ENCODE results near the gene ATP11A.
A peak's percentile ranks its signal among the peaks of the same experiment; 100 is the strongest.

ATP11A gene

DNA sequence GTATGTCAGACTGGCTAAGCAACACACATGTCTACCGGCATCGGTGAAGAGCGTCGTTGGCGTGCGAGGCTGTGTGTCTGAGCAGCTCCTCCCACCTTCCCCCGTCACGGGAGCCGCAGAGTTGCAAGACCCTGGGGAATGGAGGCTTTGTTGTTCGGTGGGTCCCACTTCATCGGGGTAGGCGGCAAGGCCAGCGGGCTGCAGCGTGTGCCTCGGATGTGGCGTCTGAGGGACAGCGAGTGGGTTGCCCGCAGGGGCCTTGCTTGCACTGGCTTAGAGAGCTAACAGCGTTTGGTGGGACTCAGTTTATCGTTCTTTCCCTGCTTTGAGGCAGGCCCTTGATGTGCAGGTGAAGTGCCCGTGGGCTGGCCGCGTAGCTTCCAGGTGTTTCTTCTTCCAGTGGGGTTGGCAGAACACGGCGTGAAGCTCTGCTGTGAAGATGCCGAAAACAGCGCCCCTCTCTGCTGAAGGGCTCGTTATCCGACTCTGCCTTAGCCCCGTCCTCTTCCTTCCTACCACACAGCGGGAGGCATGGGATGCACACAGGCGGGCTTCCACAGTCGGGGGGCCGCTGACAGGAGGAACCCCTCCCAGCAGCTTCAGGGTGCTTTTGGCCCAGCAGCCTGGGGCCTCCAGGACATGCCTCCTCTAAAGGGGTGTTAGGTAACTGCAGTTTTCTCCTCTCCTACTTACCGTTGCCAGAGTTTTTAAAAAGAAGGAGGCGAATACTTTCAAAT lies 85.2 kb downstream of the ATP11A start:
- H3K23ac ChIP-seq (ENCODE audit: low read length), result no peak overlapping the region
- no peak overlapping the region for H2BK12ac ChIP-seq (ENCODE audit: low read length)
- H3K79me1 ChIP-seq (ENCODE audit: low read length), result no peaks in the 10 kb centered on the region
- no peak overlapping the region for H3K4me2 ChIP-seq (ENCODE audit: low read length)
- H4K91ac ChIP-seq (ENCODE audit: low read depth, low read length), result no peak overlapping the region
- H2BK5ac ChIP-seq (ENCODE audit: low read depth, low read length, poor library complexity), result no peak overlapping the region
- no peaks in the 10 kb centered on the region for H3K9me3 ChIP-seq (ENCODE audit: insufficient read depth, low read depth, low read length)
- no peak overlapping the region for H4K12ac ChIP-seq (ENCODE audit: low read depth, low read length)
- no peak overlapping the region for H2AFZ ChIP-seq (ENCODE audit: insufficient read depth, low read length, poor library complexity)
- H3K27ac ChIP-seq (ENCODE audit: low read depth, low read length), result no peak overlapping the region
- H3K14ac ChIP-seq (ENCODE audit: low read length), result no peak overlapping the region
- no peaks in the 10 kb centered on the region for H3K27me3 ChIP-seq (ENCODE audit: insufficient read depth, low read length)
- peaks cover 11 to 15% of the 10 kb centered on the region in 2 experiments for H3K4me1 ChIP-seq (ENCODE audit: control insufficient read depth in 1 of 2, insufficient read depth in 2 of 2, low read length in 2 of 2)
- H3K79me2 ChIP-seq (ENCODE audit: control insufficient read depth, insufficient read depth, low read length, poor library complexity), result peaks cover 1% of the 10 kb centered on the region
- no peak for DNase-seq
- H2BK120ac ChIP-seq (ENCODE audit: insufficient read depth, low read length, poor library complexity), result no peak overlapping the region
- no peak overlapping the region for H3K9ac ChIP-seq (ENCODE audit: low read length)
- H3K36me3 ChIP-seq (ENCODE audit: control insufficient read depth in 1 of 2, insufficient read depth in 2 of 2, low read length in 2 of 2), result peaks cover 1 to 2% of the 10 kb centered on the region in 2 experiments
- H3K18ac ChIP-seq (ENCODE audit: low read length), result no peak overlapping the region
- no peak overlapping the region for H3K4me3 ChIP-seq (ENCODE audit: low read depth, low read length)
- H4K8ac ChIP-seq (ENCODE audit: low read depth, low read length), result no peak overlapping the region
- H2AK5ac ChIP-seq (ENCODE audit: low read length), result no peak overlapping the region
- no CpG with 5 or more reads among the region's 36 CpGs for WGBS (ENCODE audit: extremely low coverage, insufficient coverage, insufficient read length)
- peak overlapping the region; percentile 10 for H3K4ac ChIP-seq (ENCODE audit: low read depth, low read length)

DNA sequence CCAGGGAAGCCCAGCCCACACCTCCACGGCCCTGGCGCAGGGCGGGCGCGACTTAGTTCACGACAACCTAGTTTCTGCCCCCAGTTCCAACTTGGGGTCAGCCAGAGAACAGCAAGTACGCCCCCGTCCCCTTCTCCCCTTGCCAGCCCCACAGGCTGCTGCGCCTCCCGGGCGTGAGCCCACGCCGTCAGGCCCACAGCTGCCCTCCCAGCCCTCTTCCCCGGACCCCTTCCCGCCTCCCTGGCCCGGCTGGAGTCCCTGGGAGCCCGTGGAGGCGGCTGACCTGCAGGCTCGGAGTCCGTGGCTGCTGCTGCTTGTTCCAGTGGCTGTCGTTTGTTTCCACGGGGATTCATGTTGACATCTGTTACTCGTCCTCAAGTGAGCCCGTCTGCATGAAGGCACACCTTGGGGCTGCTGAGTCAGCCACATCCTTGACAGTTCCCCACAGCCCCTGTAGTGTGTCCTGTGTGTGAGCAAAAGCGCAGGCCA lies 86.0 kb downstream of the ATP11A start:
- no peak overlapping the region for H4K91ac ChIP-seq (ENCODE audit: low read depth, low read length)
- H4K12ac ChIP-seq (ENCODE audit: low read depth, low read length), result no peak overlapping the region
- no peak overlapping the region for H2AFZ ChIP-seq (ENCODE audit: insufficient read depth, low read length, poor library complexity)
- no peak overlapping the region for H4K8ac ChIP-seq (ENCODE audit: low read depth, low read length)
- no peak overlapping the region for H3K14ac ChIP-seq (ENCODE audit: low read length)
- no peaks in the 10 kb centered on the region for H3K9me3 ChIP-seq (ENCODE audit: insufficient read depth, low read depth, low read length)
- H3K27ac ChIP-seq (ENCODE audit: low read depth, low read length), result no peak overlapping the region
- peaks cover 0 to 1% of the 10 kb centered on the region in 2 experiments for H3K36me3 ChIP-seq (ENCODE audit: control insufficient read depth in 1 of 2, insufficient read depth in 2 of 2, low read length in 2 of 2)
- peak overlapping the region; percentile 3 for H3K18ac ChIP-seq (ENCODE audit: low read length)
- H2BK12ac ChIP-seq (ENCODE audit: low read length), result no peak overlapping the region
- no peak overlapping the region for H3K4me2 ChIP-seq (ENCODE audit: low read length)
- H2BK120ac ChIP-seq (ENCODE audit: insufficient read depth, low read length, poor library complexity), result no peak overlapping the region
- no peak overlapping the region for H2BK5ac ChIP-seq (ENCODE audit: low read depth, low read length, poor library complexity)
- no peaks in the 10 kb centered on the region for H3K79me2 ChIP-seq (ENCODE audit: control insufficient read depth, insufficient read depth, low read length, poor library complexity)
- no peak overlapping the region for H3K23ac ChIP-seq (ENCODE audit: low read length)
- no peak overlapping the region for H2AK5ac ChIP-seq (ENCODE audit: low read length)
- no peak for DNase-seq
- H3K4ac ChIP-seq (ENCODE audit: low read depth, low read length), result peak overlapping the region; percentile 24
- no peaks in the 10 kb centered on the region for H3K79me1 ChIP-seq (ENCODE audit: low read length)
- peaks cover 17 to 23% of the 10 kb centered on the region in 2 experiments for H3K4me1 ChIP-seq (ENCODE audit: control insufficient read depth in 1 of 2, insufficient read depth in 2 of 2, low read length in 2 of 2)
- no CpG with 5 or more reads among the region's 25 CpGs for WGBS (ENCODE audit: extremely low coverage, insufficient coverage, insufficient read length)
- H3K4me3 ChIP-seq (ENCODE audit: low read depth, low read length), result no peak overlapping the region
- H3K27me3 ChIP-seq (ENCODE audit: insufficient read depth, low read length), result no peaks in the 10 kb centered on the region
- H3K9ac ChIP-seq (ENCODE audit: low read length), result no peak overlapping the region

DNA sequence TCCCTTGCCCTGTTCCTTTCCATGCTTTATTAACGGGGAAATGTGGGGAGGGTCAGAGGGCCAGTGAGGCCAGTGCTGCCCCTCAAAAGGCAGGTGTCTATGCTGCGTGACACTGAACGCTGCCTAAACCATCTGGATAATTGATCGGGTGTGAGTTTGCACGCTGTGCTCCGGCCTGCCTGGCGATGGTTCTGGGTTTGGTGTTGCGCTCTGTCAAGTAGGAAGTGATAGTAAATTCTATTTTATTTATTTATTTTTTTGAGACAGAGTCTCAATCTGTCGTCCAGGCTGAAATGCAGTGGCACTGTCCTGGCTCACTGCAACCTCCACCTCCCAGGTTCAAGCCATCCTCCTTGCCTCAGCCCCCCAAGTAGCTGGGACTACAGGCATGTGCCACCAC lies 86.5 kb downstream of the ATP11A start:
- H4K12ac ChIP-seq (ENCODE audit: low read depth, low read length), result no peak overlapping the region
- H3K4ac ChIP-seq (ENCODE audit: low read depth, low read length), result no peak overlapping the region
- no peak overlapping the region for H2AFZ ChIP-seq (ENCODE audit: insufficient read depth, low read length, poor library complexity)
- peaks cover 22 to 26% of the 10 kb centered on the region in 2 experiments for H3K4me1 ChIP-seq (ENCODE audit: control insufficient read depth in 1 of 2, insufficient read depth in 2 of 2, low read length in 2 of 2)
- no peak for DNase-seq
- no peak overlapping the region for H3K14ac ChIP-seq (ENCODE audit: low read length)
- H3K9ac ChIP-seq (ENCODE audit: low read length), result no peak overlapping the region
- H3K23ac ChIP-seq (ENCODE audit: low read length), result no peak overlapping the region
- H3K4me2 ChIP-seq (ENCODE audit: low read length), result no peak overlapping the region
- no peak overlapping the region for H3K4me3 ChIP-seq (ENCODE audit: low read depth, low read length)
- no CpG with 5 or more reads among the region's 9 CpGs for WGBS (ENCODE audit: extremely low coverage, insufficient coverage, insufficient read length)
- H3K9me3 ChIP-seq (ENCODE audit: insufficient read depth, low read depth, low read length), result no peaks in the 10 kb centered on the region
- H3K27ac ChIP-seq (ENCODE audit: low read depth, low read length), result no peak overlapping the region
- no peak overlapping the region for H3K18ac ChIP-seq (ENCODE audit: low read length)
- no peaks in the 10 kb centered on the region for H3K36me3 ChIP-seq (ENCODE audit: control insufficient read depth in 1 of 2, insufficient read depth in 2 of 2, low read length in 2 of 2)
- H4K91ac ChIP-seq (ENCODE audit: low read depth, low read length), result no peak overlapping the region
- no peaks in the 10 kb centered on the region for H3K79me2 ChIP-seq (ENCODE audit: control insufficient read depth, insufficient read depth, low read length, poor library complexity)
- no peaks in the 10 kb centered on the region for H3K79me1 ChIP-seq (ENCODE audit: low read length)
- no peaks in the 10 kb centered on the region for H3K27me3 ChIP-seq (ENCODE audit: insufficient read depth, low read length)
- H2BK120ac ChIP-seq (ENCODE audit: insufficient read depth, low read length, poor library complexity), result no peak overlapping the region
- no peak overlapping the region for H4K8ac ChIP-seq (ENCODE audit: low read depth, low read length)
- no peak overlapping the region for H2BK12ac ChIP-seq (ENCODE audit: low read length)
- H2AK5ac ChIP-seq (ENCODE audit: low read length), result no peak overlapping the region
- no peak overlapping the region for H2BK5ac ChIP-seq (ENCODE audit: low read depth, low read length, poor library complexity)

DNA sequence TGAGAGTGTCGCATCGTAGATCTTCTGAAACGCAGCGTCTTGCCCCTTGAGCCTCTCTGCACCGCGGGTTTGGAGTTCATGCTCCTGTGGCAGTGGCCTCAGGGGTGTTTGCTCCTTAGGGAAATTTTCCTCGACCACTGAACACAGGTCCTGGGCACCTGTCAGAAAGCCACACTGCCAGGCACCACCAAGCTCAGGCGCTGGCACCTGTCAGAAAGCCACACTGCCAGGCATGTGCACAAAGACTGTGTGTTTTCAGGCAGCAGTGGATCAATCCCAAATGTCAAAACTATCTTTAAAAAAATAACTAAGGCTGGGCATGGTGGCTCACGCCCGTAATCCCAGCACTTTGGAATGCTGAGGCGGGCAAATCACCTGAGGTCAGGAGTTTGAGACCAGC lies 87.1 kb downstream of the ATP11A start:
- Histone ChIP-seq H2AK5ac (ENCODE audit: low read length) (no peak overlapping the region), H3K23ac (ENCODE audit: low read length) (no peak overlapping the region), H3K27ac (ENCODE audit: low read depth, low read length) (no peak overlapping the region), H3K36me3 (ENCODE audit: control insufficient read depth in 1 of 2, insufficient read depth in 2 of 2, low read length in 2 of 2) (no peaks in the 10 kb centered on the region), H3K14ac (ENCODE audit: low read length) (no peak overlapping the region), H4K8ac (ENCODE audit: low read depth, low read length) (no peak overlapping the region), H3K27me3 (ENCODE audit: insufficient read depth, low read length) (no peaks in the 10 kb centered on the region), H3K79me2 (ENCODE audit: control insufficient read depth, insufficient read depth, low read length, poor library complexity) (no peaks in the 10 kb centered on the region), H3K4me3 (ENCODE audit: low read depth, low read length) (no peak overlapping the region), H3K4ac (ENCODE audit: low read depth, low read length) (no peak overlapping the region), H3K9ac (ENCODE audit: low read length) (no peak overlapping the region), H3K79me1 (ENCODE audit: low read length) (no peaks in the 10 kb centered on the region), H4K91ac (ENCODE audit: low read depth, low read length) (no peak overlapping the region), H2AFZ (ENCODE audit: insufficient read depth, low read length, poor library complexity) (no peak overlapping the region), H2BK12ac (ENCODE audit: low read length) (no peak overlapping the region), H2BK120ac (ENCODE audit: insufficient read depth, low read length, poor library complexity) (no peak overlapping the region), H2BK5ac (ENCODE audit: low read depth, low read length, poor library complexity) (no peak overlapping the region), H4K12ac (ENCODE audit: low read depth, low read length) (no peak overlapping the region), H3K18ac (ENCODE audit: low read length) (no peak overlapping the region), H3K9me3 (ENCODE audit: insufficient read depth, low read depth, low read length) (no peaks in the 10 kb centered on the region), H3K4me1 (ENCODE audit: control insufficient read depth in 1 of 2, insufficient read depth in 2 of 2, low read length in 2 of 2) (peaks cover 23 to 28% of the 10 kb centered on the region in 2 experiments), H3K4me2 (ENCODE audit: low read length) (no peak overlapping the region)
- no peak for DNase-seq
- WGBS (ENCODE audit: extremely low coverage, insufficient coverage, insufficient read length), result no CpG with 5 or more reads among the region's 11 CpGs
